Activated CD8-positive, alpha-beta T cell treated with anti-CD3 and anti-CD28 coated beads for 36 hours (primary cell): ENCODE results near the gene PTS. TPM values are rescaled to one million over a fixed set of nuclear protein-coding genes. Genes with fewer than 3 reads are reported as not detected.
"Not testable (repeated sequence)": the region's sequence is repeated elsewhere in the genome, so short reads cannot be mapped to it uniquely, and the experiment has no call there.

Source experiments
- ATAC-seq: fragments of 200-7000 bp; cut with Tn5 transposase; one replicate; pipeline ENCODE4 v1.10.0; 2021; ENCODE audit warnings: mild to moderate bottlenecking, moderate library complexity
- CTCF ChIA-PET: fragments of 350-600 bp; sonication (Branson Sonifier 250); formaldehyde crosslinking; loops from one replicate; lab custom pipeline; 2021; ENCODE audit warnings: antibody characterized with exemption; lab: Charles Lee
- POLR2A ChIA-PET: fragments of 350-600 bp; sonication (Branson Sonifier 250); formaldehyde crosslinking; loops from one replicate; lab custom pipeline; 2021; ENCODE audit warnings: antibody characterized with exemption; lab: Charles Lee
- DNase-seq: peaks from one replicate; pipeline ENCODE4 v3.0.0-alpha.2; 2020
- H3K27ac Mint-ChIP-seq: one replicate; pipeline ENCODE4 v1.8.0; 2021; ENCODE audit warnings: mild to moderate bottlenecking, mixed read lengths
- H3K27me3 Mint-ChIP-seq: one replicate; pipeline ENCODE4 v1.8.0; 2021; ENCODE audit warnings: mixed read lengths
- H3K36me3 Mint-ChIP-seq: one replicate; pipeline ENCODE4 v1.8.0; 2021; ENCODE audit warnings: low read depth, mixed read lengths
- H3K4me1 Mint-ChIP-seq: one replicate; pipeline ENCODE4 v1.8.0; 2021; ENCODE audit warnings: low read depth, mixed read lengths
- H3K4me3 Mint-ChIP-seq: one replicate; pipeline ENCODE4 v1.8.0; 2021; ENCODE audit warnings: mild to moderate bottlenecking, moderate library complexity, mixed read lengths
- H3K9me3 Mint-ChIP-seq: one replicate; pipeline ENCODE4 v1.8.0; 2021; ENCODE audit warnings: mixed read lengths
- CTCF ChIP-seq: fragments of 200-600 bp; IDR thresholded peaks from one replicate; pipeline ENCODE4 v1.8.0; 2022; ENCODE audit warnings: antibody characterized with exemption, mild to moderate bottlenecking
- intact Hi-C: fragments of 100-400 bp; cut with micrococcal nuclease; formaldehyde crosslinking; loops from one replicate; pipeline ENCODE4 v1.10.0; 2022
- total RNA-seq, 2 experiments: library from RNA; stranded (reverse); gene quantifications; one replicate each; pipeline ENCODE4 v1.2.3, GENCODE V29; 2021

PTS gene
- total RNA-seq, 2 experiments from 2014 or later: 22.6 to 24.9 TPM

GRCh38 chr11:112179601-112180000, 46.6 kb upstream of the PTS start:
- Mint-ChIP-seq H3K27ac (no peak overlapping the region), H3K27me3 (peaks cover 21% of the 10 kb centered on the region), H3K9me3 (no peaks in the 10 kb centered on the region), H3K4me1 (peaks cover 9% of the 10 kb centered on the region), H3K4me3 (no peak overlapping the region), H3K36me3 (peaks cover 1% of the 10 kb centered on the region)
- intact Hi-C loops: loop anchor here (5.0 kb wide), 1 partner anchor 67 kb away; no protein-coding TSS in a partner anchor
- no peak for DNase-seq
- no peak for ATAC-seq
- ChIA-PET POLR2A (no interaction called here), CTCF (interaction anchor here (4.7 kb wide), 1 partner anchor 65 kb away, joined by 29 read pairs; no protein-coding TSS in a partner anchor)
- no peak for TF ChIP-seq CTCF

- ChIA-PET POLR2A (no interaction called here), CTCF (no interaction called here)
- no peaks in the 10 kb centered on the region for H3K4me1 Mint-ChIP-seq
- peaks cover 13% of the 10 kb centered on the region for H3K27me3 Mint-ChIP-seq
- no peak for ATAC-seq
- intact Hi-C loops: no loop called here
- H3K36me3 Mint-ChIP-seq: peaks cover 1% of the 10 kb centered on the region
- no peak for DNase-seq
- no peak overlapping the region for H3K27ac Mint-ChIP-seq
- no peak for TF ChIP-seq CTCF
- no peak overlapping the region for H3K4me3 Mint-ChIP-seq
- H3K9me3 Mint-ChIP-seq: no peaks in the 10 kb centered on the region
These were observed 43.4 kb upstream of the PTS start for GRCh38 chr11:112182867-112183266.

- intact Hi-C loops: no loop called here
- H3K4me1 Mint-ChIP-seq: no peaks in the 10 kb centered on the region
- H3K4me3 Mint-ChIP-seq: no peak overlapping the region
- ATAC-seq (no peak), DNase-seq (no peak)
- peaks cover under 1% of the 10 kb centered on the region for H3K36me3 Mint-ChIP-seq
- H3K27me3 Mint-ChIP-seq: peaks cover 2% of the 10 kb centered on the region
- no peaks in the 10 kb centered on the region for H3K9me3 Mint-ChIP-seq
- no peak for TF ChIP-seq CTCF
- ChIA-PET CTCF (no interaction called here), POLR2A (no interaction called here)
- H3K27ac Mint-ChIP-seq: no peak overlapping the region
These were observed 40.3 kb upstream of the PTS start for GRCh38 chr11:112185883-112186282.

- CTCF ChIA-PET: no interaction called here
- DNase-seq (no peak), ATAC-seq (no peak)
- Mint-ChIP-seq H3K4me1 (no peaks in the 10 kb centered on the region), H3K27ac (no peak overlapping the region), H3K36me3 (no peaks in the 10 kb centered on the region), H3K4me3 (no peak overlapping the region), H3K9me3 (no peaks in the 10 kb centered on the region), H3K27me3 (peaks cover 2% of the 10 kb centered on the region)
- POLR2A ChIA-PET: no interaction called here
- intact Hi-C loops: no loop called here
- no peak for TF ChIP-seq CTCF
These were observed 39.9 kb upstream of the PTS start for GRCh38 chr11:112186304-112186703.

- POLR2A ChIA-PET: not testable (repeated sequence)
These were observed 31.1 kb upstream of the PTS start for GRCh38 chr11:112195113-112195512.

GRCh38 chr11:112195951-112196351, 30.3 kb upstream of the PTS start:
- Mint-ChIP-seq H3K36me3 (no peaks in the 10 kb centered on the region), H3K27me3 (no peaks in the 10 kb centered on the region), H3K9me3 (no peaks in the 10 kb centered on the region), H3K4me3 (no peak overlapping the region), H3K27ac (no peak overlapping the region), H3K4me1 (no peaks in the 10 kb centered on the region)
- no peak for DNase-seq
- POLR2A ChIA-PET: no interaction called here
- CTCF ChIA-PET: no interaction called here
- intact Hi-C loops: no loop called here
- ATAC-seq: no peak
- no peak for TF ChIP-seq CTCF

More at GRCh38 chr11:112195113-112195512, 31.1 kb upstream of the PTS start:
- ATAC-seq, H3K4me3 Mint-ChIP-seq, CTCF ChIA-PET, intact Hi-C loops, DNase-seq, H3K4me1 Mint-ChIP-seq, H3K36me3 Mint-ChIP-seq, H3K9me3 Mint-ChIP-seq, H3K27me3 Mint-ChIP-seq, H3K27ac Mint-ChIP-seq: not testable (repeated sequence)
